GM12875 (cell line): ENCODE measurements around the gene FNDC8.
"Not testable (repeated sequence)": the region's sequence is repeated elsewhere in the genome, so short reads cannot be mapped to it uniquely, and the experiment has no call there.

Source experiments
- H3K4me3 ChIP-seq: one replicate; pipeline ENCODE4 v1.5.1; 2011; ENCODE audit warnings: low read depth, low read length, control low read depth
- TF ChIP-seq, protein P1 (sequence below): IDR thresholded peaks from 2 replicates; pipeline ENCODE4 v1.5.1; 2011; ENCODE audit warnings: low read depth, mild to moderate bottlenecking, control low read depth, inconsistent platforms, low read length, moderate library complexity, borderline replicate concordance; ENCODE audit not compliant: insufficient read depth

The FNDC8 gene

DNA sequence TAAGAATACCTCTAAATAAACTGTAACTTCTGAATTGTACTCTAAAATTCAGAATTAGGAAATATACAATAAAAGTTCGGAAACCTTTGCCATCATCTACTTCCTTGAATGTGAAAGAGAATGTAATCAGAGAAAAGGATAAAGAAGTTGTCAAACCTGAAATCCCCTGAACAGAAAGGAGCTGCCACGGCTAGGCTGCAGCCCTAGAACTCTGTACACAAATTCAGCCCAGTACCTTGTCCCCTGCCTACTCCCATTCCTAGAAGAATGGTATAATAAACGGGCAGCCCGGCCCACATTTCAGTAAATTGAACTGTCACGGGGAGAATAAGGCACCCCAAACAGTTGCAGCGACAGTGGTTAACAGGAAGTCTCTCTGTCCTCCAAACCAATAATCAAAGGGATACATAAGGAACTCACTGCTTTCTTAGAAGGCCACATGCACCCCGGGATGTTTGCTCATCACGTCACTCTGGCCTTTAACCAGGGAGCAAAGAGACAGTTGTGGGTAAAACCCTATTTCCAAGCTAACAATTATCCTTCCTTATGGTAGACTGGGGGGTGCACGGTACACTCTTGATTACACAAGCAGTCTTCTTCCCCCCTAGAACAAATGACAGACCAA is 33.6 kb upstream of the FNDC8 start:
- H3K4me3 ChIP-seq, result peak overlapping the region; percentile 91
- TF ChIP-seq, protein P1, sequence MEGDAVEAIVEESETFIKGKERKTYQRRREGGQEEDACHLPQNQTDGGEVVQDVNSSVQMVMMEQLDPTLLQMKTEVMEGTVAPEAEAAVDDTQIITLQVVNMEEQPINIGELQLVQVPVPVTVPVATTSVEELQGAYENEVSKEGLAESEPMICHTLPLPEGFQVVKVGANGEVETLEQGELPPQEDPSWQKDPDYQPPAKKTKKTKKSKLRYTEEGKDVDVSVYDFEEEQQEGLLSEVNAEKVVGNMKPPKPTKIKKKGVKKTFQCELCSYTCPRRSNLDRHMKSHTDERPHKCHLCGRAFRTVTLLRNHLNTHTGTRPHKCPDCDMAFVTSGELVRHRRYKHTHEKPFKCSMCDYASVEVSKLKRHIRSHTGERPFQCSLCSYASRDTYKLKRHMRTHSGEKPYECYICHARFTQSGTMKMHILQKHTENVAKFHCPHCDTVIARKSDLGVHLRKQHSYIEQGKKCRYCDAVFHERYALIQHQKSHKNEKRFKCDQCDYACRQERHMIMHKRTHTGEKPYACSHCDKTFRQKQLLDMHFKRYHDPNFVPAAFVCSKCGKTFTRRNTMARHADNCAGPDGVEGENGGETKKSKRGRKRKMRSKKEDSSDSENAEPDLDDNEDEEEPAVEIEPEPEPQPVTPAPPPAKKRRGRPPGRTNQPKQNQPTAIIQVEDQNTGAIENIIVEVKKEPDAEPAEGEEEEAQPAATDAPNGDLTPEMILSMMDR, result no peak

DNA sequence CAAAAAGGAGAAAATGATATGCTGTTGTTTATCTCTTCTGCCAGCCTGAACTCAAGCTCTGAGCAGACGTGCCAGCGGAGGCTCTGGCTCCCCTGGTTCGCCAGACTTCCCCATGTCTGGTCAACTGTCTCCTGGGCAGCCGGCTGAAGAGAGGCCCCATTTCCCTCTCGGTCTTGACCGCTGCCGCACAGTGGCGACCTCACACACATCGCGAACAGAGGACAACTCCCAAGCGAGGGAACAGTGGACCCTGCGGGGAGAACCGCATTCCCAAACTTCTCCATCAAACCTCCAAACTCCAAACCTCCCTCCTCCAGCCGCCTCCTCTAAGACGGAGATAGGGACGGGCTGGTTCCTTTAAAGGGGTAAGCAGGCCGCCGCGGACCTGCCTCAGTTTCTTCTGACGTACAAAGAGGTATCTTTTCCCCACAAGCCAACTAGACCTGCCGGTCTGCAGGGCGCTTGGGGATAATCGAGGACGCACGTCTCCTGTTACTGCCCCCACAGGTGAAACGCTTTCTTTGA is 33.0 kb upstream of the FNDC8 start:
- H3K4me3 ChIP-seq, result peak overlapping the region; percentile 91
- TF ChIP-seq, protein P1, result peak; percentile 24; the same call in 1 of the 2 replicates

DNA sequence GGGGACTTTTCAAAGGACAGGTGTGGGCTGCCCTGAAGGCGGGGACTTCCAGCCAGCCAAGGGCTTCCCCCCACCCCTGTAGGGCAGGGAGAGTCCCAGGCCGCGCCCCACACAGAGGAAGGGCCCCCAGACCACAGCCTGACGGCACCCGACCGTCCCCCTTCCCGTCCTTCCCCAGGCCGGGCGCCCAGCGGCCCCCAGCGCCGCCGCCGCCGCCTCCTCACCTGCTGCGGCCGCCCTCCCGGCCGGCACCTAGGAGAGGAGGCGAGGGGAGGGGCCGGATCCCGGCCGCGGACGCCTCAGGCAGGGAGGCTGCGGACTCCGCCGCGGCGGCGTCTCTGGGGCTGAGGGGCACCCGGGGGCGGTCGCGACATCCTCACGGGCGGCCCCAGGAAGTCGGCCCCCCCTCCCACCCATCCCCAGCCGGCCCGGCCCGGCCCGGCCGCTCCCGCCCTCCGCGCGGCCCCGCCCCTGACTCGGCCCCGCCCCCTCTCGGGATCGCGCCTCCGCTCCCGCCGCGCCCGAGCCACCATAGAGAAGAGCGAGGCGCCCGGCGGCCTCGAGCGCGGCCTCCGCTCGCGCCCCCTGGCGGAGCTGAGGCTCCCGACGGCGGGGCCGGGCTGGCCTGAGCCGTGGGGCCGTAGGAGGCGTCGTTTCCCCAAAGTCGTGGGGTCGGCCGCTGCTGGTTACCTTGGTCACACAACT is 32.4 kb upstream of the FNDC8 start:
- TF ChIP-seq, protein P1, result peak; percentile 92
- peak overlapping the region; percentile 91 for H3K4me3 ChIP-seq

DNA sequence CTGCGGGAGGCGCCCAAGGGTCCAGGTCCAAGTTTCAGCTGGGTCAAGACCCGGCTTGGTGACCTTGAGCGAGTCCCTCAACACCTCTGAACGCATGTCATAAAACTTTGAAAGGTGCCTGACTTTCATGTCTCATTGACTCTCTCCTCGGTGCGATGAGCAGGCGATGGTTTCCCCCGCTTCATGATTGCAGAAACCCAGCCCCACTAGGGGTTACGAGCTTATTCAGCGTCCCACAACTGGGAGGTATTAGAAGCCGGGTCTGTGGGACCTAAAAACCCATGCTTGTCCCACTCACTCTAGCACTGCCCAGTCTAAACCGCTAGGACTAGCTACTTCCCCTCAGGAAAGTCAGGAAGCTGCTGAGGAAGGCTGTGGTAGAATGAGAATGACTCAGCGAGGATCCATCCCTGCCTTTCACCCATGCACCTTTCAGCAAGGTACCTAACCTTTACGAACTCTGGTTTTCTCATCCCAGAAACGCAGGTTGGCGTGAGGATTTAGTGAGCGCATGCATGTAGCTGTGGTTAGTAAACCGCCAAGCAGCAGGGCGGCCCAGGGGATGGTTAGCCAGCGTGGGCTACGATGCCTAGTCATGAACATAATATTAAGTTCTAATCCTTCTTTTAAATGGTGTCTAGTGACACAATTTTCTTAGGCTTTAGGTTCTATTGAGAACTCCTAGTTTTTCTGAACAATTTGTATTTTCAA is 31.7 kb upstream of the FNDC8 start:
- peak overlapping the region; percentile 57 for H3K4me3 ChIP-seq
- TF ChIP-seq, protein P1, result peak; percentile 25; the same call in 1 of the 2 replicates

DNA sequence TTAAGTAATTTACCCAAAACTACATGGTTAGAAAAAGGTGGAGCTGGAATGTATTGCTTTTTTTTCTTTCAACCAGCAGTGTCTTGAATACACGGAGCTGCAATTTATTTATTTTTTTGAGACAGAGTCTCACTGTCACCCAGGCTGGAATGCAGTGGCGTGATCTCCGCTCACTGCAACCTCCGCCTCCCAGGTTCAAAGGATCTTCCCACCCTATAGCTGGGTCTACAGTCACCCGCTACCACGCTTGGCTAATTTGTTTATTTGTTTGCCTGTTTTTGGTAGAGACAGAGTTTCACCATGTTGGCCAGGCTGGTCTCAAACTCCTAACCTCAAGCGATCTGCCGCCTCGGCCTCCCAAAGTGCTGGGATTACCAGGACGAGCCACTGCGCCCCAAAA is 30.7 kb upstream of the FNDC8 start:
- not testable (repeated sequence) for H3K4me3 ChIP-seq

DNA sequence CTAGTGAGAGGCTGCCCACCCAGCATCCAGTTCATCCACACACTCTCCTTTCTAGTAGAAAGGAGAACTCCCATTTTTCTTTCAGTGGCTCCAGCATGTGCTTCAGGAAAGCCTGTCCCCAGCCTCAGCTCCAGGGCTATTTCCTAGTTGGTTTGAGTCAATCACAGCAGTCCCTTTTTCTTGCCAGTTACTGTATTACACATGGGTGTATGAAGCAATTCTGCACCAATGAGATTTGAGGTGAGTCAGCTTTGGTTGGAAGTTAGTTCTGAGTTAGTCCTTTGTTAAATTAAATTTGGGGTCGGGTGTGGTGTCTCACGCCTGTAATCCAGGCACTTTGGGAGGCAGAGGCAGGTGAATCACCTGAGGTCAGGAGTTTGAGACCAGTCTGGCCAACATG is 26.5 kb upstream of the FNDC8 start:
- H3K4me3 ChIP-seq, result no peak overlapping the region
- TF ChIP-seq, protein P1, result no peak

DNA sequence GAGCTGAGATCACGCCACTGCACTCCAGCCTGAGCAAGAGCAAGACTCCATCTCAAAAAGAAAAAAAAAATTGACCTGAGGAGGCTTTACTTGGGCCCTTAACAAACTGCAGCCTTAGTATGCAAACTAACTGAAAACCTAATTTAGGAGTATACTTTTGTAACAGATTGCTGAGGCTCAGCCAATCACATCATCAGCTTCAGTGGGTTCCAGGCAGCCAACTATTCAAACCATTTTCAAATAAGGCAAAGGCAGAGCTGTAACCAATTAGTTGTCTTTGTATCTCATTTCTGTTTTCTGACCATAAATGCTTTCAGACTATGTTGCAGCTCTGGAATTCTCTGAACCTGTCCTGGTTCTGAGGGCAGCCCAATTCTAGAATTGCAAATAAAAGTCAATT is 25.7 kb upstream of the FNDC8 start:
- TF ChIP-seq, protein P1, result no peak
- no peak overlapping the region for H3K4me3 ChIP-seq
